H1 (cell line): Measurements from ENCODE around the gene MAP2K7. TPM values are rescaled to one million over a fixed set of nuclear protein-coding genes. Genes with fewer than 3 reads are reported as not detected.

ENCODE experiments used
- CTCF ChIA-PET: fragments of 300-600 bp; sonication (Branson Sonifier 250); formaldehyde crosslinking; loops from one replicate; lab custom pipeline; 2021; ENCODE audit not compliant: partially characterized antibody; lab: Charles Lee
- POLR2A ChIA-PET: fragments of 300-600 bp; sonication (Branson Sonifier 250); formaldehyde crosslinking; loops from one replicate; lab custom pipeline; 2021; ENCODE audit warnings: inconsistent platforms; ENCODE audit not compliant: partially characterized antibody; lab: Charles Lee
- DNase-seq, 2 experiments: peaks; one replicate each; pipeline versions ENCODE4 v3.0.0 to v3.0.0-alpha.2; 2010 to 2022; ENCODE audit warnings: low spot score in 2 of 2, low read depth in 1 of 2, mixed read lengths in 1 of 2
- FAIRE-seq: peaks from 2 replicates; lab custom pipeline; 2011; peaks lifted over from hg19 to GRCh38; lab: Jason Lieb, UNC
- H2AFZ ChIP-seq: 2 replicates; pipeline ENCODE4 v1.8.1; 2012; ENCODE audit warnings: low read length, inconsistent platforms
- H2AK5ac ChIP-seq: 2 replicates; pipeline ENCODE4 v1.6.1; 2013; ENCODE audit warnings: low read depth, low read length
- H2BK120ac ChIP-seq: replicated peaks from 2 replicates; pipeline ENCODE3; 2013; ENCODE audit warnings: low read depth, low read length, inconsistent platforms
- H2BK12ac ChIP-seq: 2 replicates; pipeline ENCODE4 v1.6.1; 2013; ENCODE audit warnings: low read depth, low read length
- H2BK15ac ChIP-seq: 2 replicates; pipeline ENCODE4 v1.6.1; 2013; ENCODE audit warnings: low read length
- H2BK20ac ChIP-seq: 2 replicates; pipeline ENCODE4 v1.6.1; 2013; ENCODE audit warnings: low read length
- H2BK5ac ChIP-seq: 2 replicates; pipeline ENCODE4 v1.6.1; 2013; ENCODE audit warnings: low read depth, low read length
- H3K14ac ChIP-seq: 2 replicates; pipeline ENCODE4 v1.6.1; 2013; ENCODE audit warnings: inconsistent platforms; ENCODE audit not compliant: insufficient read length
- H3K18ac ChIP-seq: 2 replicates; pipeline ENCODE4 v1.6.1; 2013; ENCODE audit warnings: low read length; ENCODE audit errors: extremely low read depth
- H3K23ac ChIP-seq: 2 replicates; pipeline ENCODE4 v1.6.1; 2013; ENCODE audit warnings: inconsistent platforms; ENCODE audit not compliant: insufficient read length
- H3K23me2 ChIP-seq: 2 replicates; pipeline ENCODE4 v1.6.1; 2013; ENCODE audit warnings: low read depth, low read length
- H3K27ac ChIP-seq: 2 replicates; pipeline ENCODE4 v1.6.1; 2011; ENCODE audit warnings: low read depth, low read length, inconsistent platforms
- H3K27me3 ChIP-seq, 4 experiments: replicated peaks in 1 of 4; 1 replicate in 1 of 4; 2 replicates in 3 of 4; pipeline versions ENCODE4 v1.6.1 to v1.8.1; 2011 to 2013; ENCODE audit warnings: low read length in 3 of 4, mild to moderate bottlenecking in 3 of 4, inconsistent platforms in 2 of 4, mixed read lengths in 2 of 4, moderate library complexity in 1 of 4; ENCODE audit not compliant: control insufficient read depth in 3 of 4, insufficient read depth in 3 of 4; ENCODE audit errors: extremely low read depth in 1 of 4
- H3K36me3 ChIP-seq, 4 experiments: 2 replicates each; pipeline versions ENCODE4 v1.6.1 to v1.8.1; 2011 to 2013; ENCODE audit warnings: mild to moderate bottlenecking in 4 of 4, low read length in 3 of 4, moderate library complexity in 2 of 4, control low read depth in 1 of 4, inconsistent platforms in 1 of 4; ENCODE audit not compliant: insufficient read depth in 4 of 4, control insufficient read depth in 2 of 4
- H3K4ac ChIP-seq: replicated peaks from 2 replicates; pipeline ENCODE3; 2013; ENCODE audit warnings: low read length, low read depth, mixed read lengths, inconsistent platforms; ENCODE audit not compliant: insufficient read length
- H3K4me1 ChIP-seq, 4 experiments: replicated peaks in 1 of 4; 1 replicate in 1 of 4; 2 replicates in 3 of 4; pipeline versions ENCODE4 v1.6.1 to v1.8.1; 2011 to 2013; ENCODE audit warnings: low read length in 3 of 4, inconsistent platforms in 2 of 4, mixed read lengths in 1 of 4; ENCODE audit not compliant: insufficient read depth in 4 of 4, control insufficient read depth in 3 of 4
- H3K4me2 ChIP-seq, 2 experiments: 2 replicates each; pipeline versions ENCODE4 v1.6.1 to v1.8.1; 2011 to 2013; ENCODE audit warnings: low read depth in 2 of 2, low read length in 2 of 2, control low read depth in 1 of 2, inconsistent platforms in 1 of 2, mild to moderate bottlenecking in 1 of 2; ENCODE audit not compliant: insufficient read depth in 1 of 2
- H3K4me3 ChIP-seq, 4 experiments: fragments of 200-600, 300-600 bp in 1 of 4; sonication (generic), shearing (Covaris generic), sonication (Bioruptor Twin) in 1 of 4; 2 replicates each; pipeline versions ENCODE4 v1.5.1 to v1.8.1; 2011 to 2016; ENCODE audit warnings: low read length in 4 of 4, low read depth in 3 of 4, control low read depth in 2 of 4, inconsistent platforms in 2 of 4, mild to moderate bottlenecking in 2 of 4, mixed read lengths in 1 of 4, moderate library complexity in 1 of 4; ENCODE audit not compliant: insufficient read depth in 2 of 4; ENCODE audit errors: extremely low read depth in 1 of 4
- H3K56ac ChIP-seq: replicated peaks from 2 replicates; pipeline ENCODE3; 2013; ENCODE audit warnings: low read depth, mild to moderate bottlenecking, mixed read lengths, low read length, inconsistent platforms; ENCODE audit not compliant: insufficient read length
- H3K79me1 ChIP-seq: 2 replicates; pipeline ENCODE4 v1.6.1; 2013; ENCODE audit warnings: low read depth, low read length, control low read depth
- H3K79me2 ChIP-seq, 2 experiments: 2 replicates each; pipeline versions ENCODE4 v1.6.1 to v1.8.1; 2012 to 2013; ENCODE audit warnings: low read length in 2 of 2, mild to moderate bottlenecking in 2 of 2, inconsistent platforms in 1 of 2; ENCODE audit not compliant: insufficient read depth in 2 of 2, control insufficient read depth in 1 of 2
- H3K9ac ChIP-seq, 4 experiments: replicated peaks in 1 of 4; 1 replicate in 1 of 4; 2 replicates in 3 of 4; pipeline versions ENCODE4 v1.6.1 to v1.8.1; 2011 to 2013; ENCODE audit warnings: low read depth in 3 of 4, low read length in 3 of 4, control low read depth in 2 of 4, mild to moderate bottlenecking in 2 of 4, moderate library complexity in 2 of 4, inconsistent platforms in 1 of 4; ENCODE audit errors: extremely low read depth in 1 of 4
- H3K9me3 ChIP-seq, 2 experiments: 2 replicates each; pipeline versions ENCODE4 v1.6.1 to v1.8.1; 2012 to 2013; ENCODE audit warnings: mild to moderate bottlenecking in 2 of 2, moderate library complexity in 2 of 2, control low read depth in 1 of 2, inconsistent platforms in 1 of 2, low read depth in 1 of 2, low read length in 1 of 2, mixed read lengths in 1 of 2; ENCODE audit not compliant: insufficient read depth in 2 of 2
- H4K20me1 ChIP-seq, 2 experiments: replicated peaks in 1 of 2; 2 replicates each; pipeline versions ENCODE3 to v1.8.1; 2011 to 2013; ENCODE audit warnings: inconsistent platforms in 2 of 2, low read length in 2 of 2, mild to moderate bottlenecking in 1 of 2; ENCODE audit not compliant: insufficient read depth in 2 of 2, control insufficient read depth in 1 of 2
- H4K5ac ChIP-seq: 2 replicates; pipeline ENCODE4 v1.6.1; 2013; ENCODE audit warnings: low read length, low read depth, mixed read lengths, inconsistent platforms; ENCODE audit not compliant: insufficient read length
- H4K8ac ChIP-seq: 2 replicates; pipeline ENCODE4 v1.8.0; 2013; ENCODE audit warnings: mild to moderate bottlenecking, moderate library complexity, low read length, inconsistent platforms; ENCODE audit not compliant: insufficient read depth; ENCODE audit errors: extremely low read depth
- H4K91ac ChIP-seq: replicated peaks from 2 replicates; pipeline ENCODE3; 2013; ENCODE audit warnings: low read length, mixed read lengths, inconsistent platforms; ENCODE audit not compliant: insufficient read length
- BRCA1 ChIP-seq: IDR thresholded peaks from 2 replicates; pipeline ENCODE4 v1.6.1; 2012; ENCODE audit warnings: low read depth, low read length, improper control_type of control experiment
- CBX5 ChIP-seq: fragments of 300-800, 300-1000 bp; sonication (generic); IDR thresholded peaks from 2 replicates; pipeline ENCODE4 v1.7.1; 2016; ENCODE audit warnings: antibody characterized with exemption, low read length, low read depth
- CHD1 ChIP-seq: IDR thresholded peaks from 2 replicates; pipeline ENCODE4 v1.6.1; 2012; ENCODE audit warnings: low read depth, low read length, improper control_type of control experiment
- FOSL1 ChIP-seq: IDR thresholded peaks from 2 replicates; pipeline ENCODE4 v1.6.1; 2011; ENCODE audit warnings: mild to moderate bottlenecking, low read depth, low read length, moderate library complexity; ENCODE audit not compliant: insufficient read depth
- HDAC6 ChIP-seq: IDR thresholded peaks from one replicate; pipeline ENCODE4 v1.7.1; 2012; ENCODE audit warnings: low read depth, mild to moderate bottlenecking, inconsistent platforms, low read length, moderate library complexity
- MAFK ChIP-seq: IDR thresholded peaks from 2 replicates; pipeline ENCODE4 v1.6.1; 2012; ENCODE audit warnings: low read depth, mild to moderate bottlenecking, improper control_type of control experiment, low read length
- POLR2A ChIP-seq, 2 experiments: IDR thresholded peaks; 1 replicate in 1 of 2; 2 replicates in 1 of 2; pipeline ENCODE4 v1.6.1; 2011; ENCODE audit warnings: low read depth in 2 of 2, low read length in 2 of 2, mild to moderate bottlenecking in 2 of 2; ENCODE audit errors: control extremely low read depth in 1 of 2
- RXRA ChIP-seq: IDR thresholded peaks from 2 replicates; pipeline ENCODE4 v1.6.1; 2011; ENCODE audit warnings: low read depth, mild to moderate bottlenecking, low read length, moderate library complexity; ENCODE audit not compliant: insufficient read depth
- WGBS, 2 experiments: shearing (Covaris generic) in 1 of 2; methylation state at CpG; one replicate each; pipeline versions ENCODE4 v1.1.6 to v1.1.7; 2013 to 2015; ENCODE audit warnings: low lambda C conversion rate in 2 of 2, mixed read lengths in 2 of 2, inconsistent platforms in 1 of 2, low coverage in 1 of 2, missing lambda C conversion rate in 1 of 2; ENCODE audit not compliant: insufficient replicate concordance in 2 of 2, insufficient coverage in 1 of 2, insufficient read length in 1 of 2; ENCODE audit errors: extremely low coverage in 1 of 2, missing lambda C conversion rate in 1 of 2; 5-methylcytosine and 5-hydroxymethylcytosine counted together
- polyA plus RNA-seq, 7 experiments: library from polyadenylated mRNA; depleted of rRNA in 3 of 7; stranded (reverse) in 5 of 7; unstranded in 2 of 7; fragments of >200 nt in 5 of 7; fragments of 200-250 nt in 2 of 7; gene quantifications; 1 replicate in 5 of 7; 2 replicates in 1 of 7; 4 replicates in 1 of 7; pipeline versions ENCODE4 v1.2.1 to v1.2.3, GENCODE V29; 2011 to 2013; ENCODE audit warnings: missing spikeins in 2 of 7, mixed read lengths in 2 of 7
- total RNA-seq: library from RNA; stranded (reverse); fragmentation: NEBNext Ultra II Directional; extraction: Animal tissue kit (Norgen Biotek cat#: 25700); gene quantifications from 2 replicates; pipeline ENCODE4 v1.2.1, GENCODE V29; 2021
- TF ChIP-seq, protein P1 (sequence below): IDR thresholded peaks from 2 replicates; pipeline ENCODE4 v1.6.1; 2012; ENCODE audit warnings: low read length, inconsistent platforms
- TF ChIP-seq, protein P2 (sequence below): IDR thresholded peaks from 2 replicates; pipeline ENCODE4 v1.6.1; 2011; ENCODE audit warnings: low read length, improper control_type of control experiment

MAP2K7 gene
- total and polyA plus RNA-seq, 2 of the 8 experiments (the other 6 are each of a cell fraction or from before 2014, with no cell fraction given): 8.9 to 38.3 TPM

DNA sequence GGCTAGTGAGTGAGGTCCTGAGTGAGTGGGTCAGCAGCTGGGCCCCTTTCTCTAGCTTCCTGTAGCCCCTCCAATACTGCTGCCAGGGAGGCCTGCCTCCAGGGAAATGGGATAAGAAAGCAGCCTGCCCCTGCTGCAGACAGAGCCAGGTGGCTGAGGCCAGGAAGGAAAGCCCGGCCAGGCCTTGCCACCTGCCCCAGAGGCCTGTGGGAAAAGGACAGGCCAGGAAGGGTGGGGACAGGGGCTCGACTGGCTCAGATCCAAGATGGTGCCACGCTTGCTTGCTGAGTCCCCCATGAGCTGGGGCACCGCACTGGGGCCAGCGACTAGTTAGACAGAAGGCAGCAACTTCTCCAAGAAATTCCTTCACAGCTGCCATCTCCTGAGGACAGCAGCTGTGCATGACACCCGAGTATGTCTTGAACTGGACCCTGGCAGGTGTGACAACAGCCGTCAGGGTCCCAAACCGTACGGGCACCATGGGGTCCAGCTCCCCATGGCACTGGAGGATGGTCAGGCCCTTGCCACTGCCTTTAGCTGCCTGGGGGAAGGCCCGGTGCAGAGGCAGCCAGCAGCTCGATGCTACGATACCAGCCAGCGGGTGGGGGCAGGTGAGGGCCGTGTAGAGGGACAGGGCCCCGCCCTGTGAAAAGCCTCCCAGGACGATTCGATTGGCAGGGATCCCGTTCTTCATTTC is 24.4 kb upstream of the MAP2K7 start:
- H3K18ac ChIP-seq: no peak overlapping the region
- H3K9ac ChIP-seq: no peak overlapping the region
- H2AK5ac ChIP-seq: no peak overlapping the region
- no peak overlapping the region for H3K4ac ChIP-seq
- no peaks in the 10 kb centered on the region for H3K27me3 ChIP-seq
- H3K4me2 ChIP-seq: no peak overlapping the region
- TF ChIP-seq MAFK: no peak
- TF ChIP-seq, protein P1, sequence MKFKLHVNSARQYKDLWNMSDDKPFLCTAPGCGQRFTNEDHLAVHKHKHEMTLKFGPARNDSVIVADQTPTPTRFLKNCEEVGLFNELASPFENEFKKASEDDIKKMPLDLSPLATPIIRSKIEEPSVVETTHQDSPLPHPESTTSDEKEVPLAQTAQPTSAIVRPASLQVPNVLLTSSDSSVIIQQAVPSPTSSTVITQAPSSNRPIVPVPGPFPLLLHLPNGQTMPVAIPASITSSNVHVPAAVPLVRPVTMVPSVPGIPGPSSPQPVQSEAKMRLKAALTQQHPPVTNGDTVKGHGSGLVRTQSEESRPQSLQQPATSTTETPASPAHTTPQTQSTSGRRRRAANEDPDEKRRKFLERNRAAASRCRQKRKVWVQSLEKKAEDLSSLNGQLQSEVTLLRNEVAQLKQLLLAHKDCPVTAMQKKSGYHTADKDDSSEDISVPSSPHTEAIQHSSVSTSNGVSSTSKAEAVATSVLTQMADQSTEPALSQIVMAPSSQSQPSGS: no peak
- no peak for TF ChIP-seq POLR2A (IDR thresholded peaks at IDR 0.05; ENCODE audit: control extremely low read depth in 1 of 2, low read depth in 2 of 2, low read length in 2 of 2)
- no peak for TF ChIP-seq FOSL1
- TF ChIP-seq HDAC6: no peak
- TF ChIP-seq CBX5: no peak
- no peak for TF ChIP-seq CHD1
- no peak for TF ChIP-seq BRCA1
- TF ChIP-seq RXRA: no peak
- TF ChIP-seq, protein P2, sequence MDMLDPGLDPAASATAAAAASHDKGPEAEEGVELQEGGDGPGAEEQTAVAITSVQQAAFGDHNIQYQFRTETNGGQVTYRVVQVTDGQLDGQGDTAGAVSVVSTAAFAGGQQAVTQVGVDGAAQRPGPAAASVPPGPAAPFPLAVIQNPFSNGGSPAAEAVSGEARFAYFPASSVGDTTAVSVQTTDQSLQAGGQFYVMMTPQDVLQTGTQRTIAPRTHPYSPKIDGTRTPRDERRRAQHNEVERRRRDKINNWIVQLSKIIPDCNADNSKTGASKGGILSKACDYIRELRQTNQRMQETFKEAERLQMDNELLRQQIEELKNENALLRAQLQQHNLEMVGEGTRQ: no peak
- H2BK5ac ChIP-seq: no peak overlapping the region
- H3K23me2 ChIP-seq: peaks cover 3% of the 10 kb centered on the region; the same call in 1 of the 2 replicates
- no peaks in the 10 kb centered on the region for H3K79me2 ChIP-seq
- H4K20me1 ChIP-seq: no peaks in the 10 kb centered on the region
- H2BK20ac ChIP-seq: no peak overlapping the region
- no peak overlapping the region for H3K27ac ChIP-seq
- H3K14ac ChIP-seq: no peak overlapping the region
- no peaks in the 10 kb centered on the region for H3K36me3 ChIP-seq
- H4K8ac ChIP-seq: no peak overlapping the region; the same call in 1 of the 2 replicates
- H2BK15ac ChIP-seq: no peak overlapping the region
- no peak overlapping the region for H3K4me3 ChIP-seq
- H3K56ac ChIP-seq: no peak overlapping the region
- no peaks in the 10 kb centered on the region for H3K79me1 ChIP-seq
- no peak overlapping the region for H3K23ac ChIP-seq
- FAIRE-seq: no peak
- 90% methylated on average over 18 of the region's 18 CpGs; no CpG with 5 or more reads in 1 of the 2 experiments for WGBS, 2 experiments
- POLR2A ChIA-PET: interaction anchor here (1.2 kb wide), 1 partner anchor 18 kb away, joined by 3 read pairs; no protein-coding TSS in a partner anchor
- peaks cover 0 to 3% (median 0%) of the 10 kb centered on the region in 4 experiments; a peak in 1 of 7 replicates for H3K4me1 ChIP-seq
- H4K5ac ChIP-seq: no peak overlapping the region
- CTCF ChIA-PET: interaction anchor here (1.4 to 1.5 kb wide), 3 partner anchors 16 to 24 kb away, joined by 4 read pairs; partner anchors contain the start of gene MAP2K7
- no peak overlapping the region for H2BK120ac ChIP-seq
- no peak overlapping the region for H2AFZ ChIP-seq
- H3K9me3 ChIP-seq: no peaks in the 10 kb centered on the region
- DNase-seq: no peak
- H2BK12ac ChIP-seq: no peak overlapping the region
- no peak overlapping the region for H4K91ac ChIP-seq
